NCI-H2196 treated with DMSO at 0.1 percent for 48 hours (cell line): ENCODE results near the gene SLC13A5.

ENCODE experiments used
- DNase-seq: peaks from one replicate; lab custom pipeline; 2025; ENCODE audit not compliant: unreplicated experiment; lab: John Stamatoyannopoulos, UW

SLC13A5 gene

DNA sequence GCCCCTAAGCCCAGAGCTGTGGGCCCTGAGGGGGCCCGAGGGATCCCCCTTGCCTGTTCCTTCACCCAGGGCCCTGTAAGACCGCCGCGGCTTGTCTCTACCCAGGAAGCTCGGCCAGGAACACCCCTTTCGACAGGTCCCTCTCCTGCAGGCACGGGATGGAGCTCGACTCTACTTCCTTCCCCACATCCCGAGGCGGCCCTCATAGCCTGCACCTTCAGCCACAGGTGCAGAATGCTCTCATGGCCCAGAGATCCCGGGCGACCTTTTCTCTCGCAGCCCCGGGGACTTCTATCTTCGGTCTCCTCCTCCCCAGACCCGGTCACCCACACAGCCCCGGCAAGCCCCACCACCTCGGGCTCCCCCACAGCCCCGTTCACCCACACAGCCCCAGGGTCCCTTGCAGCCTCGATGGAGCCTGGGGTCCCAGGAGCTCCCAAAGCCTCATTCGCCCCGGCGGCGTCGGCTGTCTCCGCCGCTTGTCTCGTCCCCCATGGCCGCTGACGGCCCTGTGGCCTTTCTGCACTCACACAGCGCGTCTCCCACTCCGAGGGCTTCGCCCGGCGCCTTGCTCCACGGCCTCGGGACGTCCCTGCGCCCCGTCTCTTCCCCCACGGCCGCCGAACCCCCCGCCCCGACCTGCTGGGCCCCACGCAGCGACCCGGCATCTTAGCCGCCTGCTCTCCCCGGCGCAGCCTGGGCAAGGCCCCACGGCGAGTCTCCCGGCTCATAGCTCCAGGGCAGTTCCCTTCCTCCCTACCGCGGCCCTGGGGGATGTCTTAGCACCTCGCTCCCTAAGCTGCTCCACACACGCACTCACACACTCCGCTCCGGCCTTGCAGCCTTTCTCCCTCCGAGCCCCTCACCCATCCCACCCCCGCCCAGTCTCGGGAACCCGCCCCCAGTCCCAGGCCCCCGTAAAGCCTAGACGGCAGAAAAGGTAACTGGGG, 73.3 kb downstream of the SLC13A5 start:
- no peak for DNase-seq

DNA sequence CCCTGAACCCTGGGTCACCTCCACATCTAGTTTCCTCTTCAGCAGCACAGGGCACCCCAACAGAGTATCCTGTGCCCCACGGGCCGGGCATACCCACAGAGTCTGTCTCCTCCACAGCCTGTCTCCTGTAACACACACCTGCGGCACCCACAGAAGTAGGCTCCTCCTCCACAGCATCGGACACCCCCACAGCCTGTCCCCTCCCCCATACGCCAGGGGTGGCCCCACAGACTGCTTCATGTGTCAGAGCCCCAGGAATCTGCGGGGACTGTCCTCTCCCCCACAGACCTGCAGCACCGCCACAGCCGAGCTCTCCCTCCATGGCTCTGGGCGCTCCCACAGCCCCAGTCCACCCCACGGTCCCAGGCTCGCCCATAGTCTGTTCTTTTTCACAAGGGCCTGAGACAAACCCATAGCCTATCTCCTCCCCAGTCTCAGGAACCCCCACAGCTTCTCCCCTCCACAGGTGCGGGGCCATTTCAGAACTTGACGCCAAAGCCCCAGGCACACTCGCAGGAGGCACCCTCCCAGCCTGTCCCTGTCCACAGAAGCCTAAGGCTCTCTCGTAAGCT, 74.1 kb downstream of the SLC13A5 start:
- DNase-seq: no peak

DNA sequence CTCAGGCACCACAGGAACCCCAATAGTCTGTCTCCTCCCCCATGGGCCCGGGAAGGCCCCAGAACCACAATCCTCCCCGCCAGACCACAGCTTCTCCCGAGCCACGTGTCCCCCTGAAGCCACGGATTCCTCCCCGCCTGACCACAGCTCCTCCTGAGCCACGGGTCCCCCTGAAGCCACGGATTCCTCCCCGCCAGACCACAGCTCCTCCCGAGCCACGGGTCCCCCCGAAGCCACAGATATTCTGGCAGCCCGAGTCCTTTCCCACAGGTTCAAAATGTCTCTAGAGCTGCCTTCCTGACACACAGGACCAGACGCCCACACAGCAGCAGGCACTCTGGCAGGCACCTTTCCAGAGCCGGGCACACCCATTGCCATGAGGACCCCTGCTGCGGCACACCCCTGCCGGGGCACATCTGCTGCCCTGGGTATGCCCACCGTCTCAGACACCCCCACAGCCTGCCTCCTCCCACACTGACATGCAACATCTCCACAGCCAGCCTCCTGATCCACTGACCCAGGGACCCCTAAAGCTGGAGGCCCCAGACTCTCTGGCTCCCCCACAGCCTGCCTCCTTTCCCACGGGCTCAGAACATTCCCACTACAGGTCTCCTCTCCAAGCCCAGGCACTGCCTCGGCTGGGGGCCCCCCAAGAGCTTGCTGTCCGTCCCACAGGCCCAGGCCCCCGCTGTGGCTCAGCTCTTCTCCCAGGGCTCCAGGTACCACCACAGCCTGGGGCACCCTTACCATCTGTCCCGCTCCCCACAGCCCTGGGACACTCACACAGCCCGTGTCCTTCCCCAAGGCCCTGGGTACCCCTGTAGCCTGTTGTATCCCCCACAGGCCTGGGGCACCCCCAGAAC, 74.9 kb downstream of the SLC13A5 start:
- DNase-seq: no peak

DNA sequence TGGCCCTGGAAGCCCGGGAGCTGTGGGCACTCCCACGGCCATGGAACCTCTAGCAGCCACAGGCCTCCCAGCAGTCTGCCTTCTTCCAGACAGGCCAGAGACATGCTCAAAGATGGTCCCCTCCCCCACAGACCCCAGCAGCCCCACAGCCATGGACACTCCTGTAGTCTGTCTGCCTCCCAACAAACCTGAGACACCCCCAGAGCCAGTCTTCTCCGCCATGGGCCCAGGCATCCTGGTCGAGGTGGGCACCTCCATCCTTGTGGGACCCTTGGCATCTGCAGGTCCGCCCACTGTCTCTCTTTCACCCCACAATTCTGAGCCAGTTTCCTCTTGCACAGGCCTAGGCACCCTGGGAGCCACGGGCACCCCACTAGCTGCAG, 75.7 kb downstream of the SLC13A5 start:
- DNase-seq: no peak

DNA sequence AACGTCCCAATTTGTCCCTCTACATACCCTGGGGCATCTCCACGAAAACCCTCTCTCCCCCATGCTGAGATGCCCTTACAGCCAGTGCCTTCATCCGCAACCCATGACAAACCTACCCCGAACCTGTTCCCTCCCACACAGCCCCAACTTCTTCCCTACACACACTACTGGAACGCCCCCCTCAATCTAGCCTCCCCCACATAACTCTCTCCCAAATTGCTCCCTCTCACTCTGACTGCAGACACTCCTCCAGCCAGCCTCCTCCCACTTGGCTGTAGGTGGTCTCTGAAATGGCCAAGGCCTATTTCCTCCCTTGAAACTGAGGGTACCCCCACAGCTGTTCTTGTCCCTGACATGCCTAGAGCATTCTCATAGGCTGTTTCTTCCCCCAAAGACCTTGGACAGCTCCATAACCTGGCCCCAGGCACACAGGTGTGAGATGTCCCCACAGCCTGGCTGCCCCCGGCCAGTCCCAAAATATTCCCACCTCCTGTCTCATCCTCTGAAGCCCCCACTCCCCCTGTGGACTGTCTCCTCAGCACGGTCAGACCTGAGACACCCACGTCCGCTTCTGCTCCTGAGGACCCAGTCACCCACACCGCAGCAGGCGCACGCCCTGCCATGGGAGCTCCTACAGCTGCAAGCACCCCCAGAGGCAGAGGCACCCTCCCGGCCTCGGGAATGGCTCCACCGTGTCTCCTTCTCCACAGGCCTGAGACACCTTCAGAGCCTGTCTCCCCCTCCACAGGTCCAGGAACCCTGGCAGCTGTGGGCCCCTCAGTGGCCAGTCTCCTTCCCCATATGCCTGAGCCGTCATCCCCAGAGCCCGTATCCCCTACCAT, 76.3 kb downstream of the SLC13A5 start:
- DNase-seq: no peak

DNA sequence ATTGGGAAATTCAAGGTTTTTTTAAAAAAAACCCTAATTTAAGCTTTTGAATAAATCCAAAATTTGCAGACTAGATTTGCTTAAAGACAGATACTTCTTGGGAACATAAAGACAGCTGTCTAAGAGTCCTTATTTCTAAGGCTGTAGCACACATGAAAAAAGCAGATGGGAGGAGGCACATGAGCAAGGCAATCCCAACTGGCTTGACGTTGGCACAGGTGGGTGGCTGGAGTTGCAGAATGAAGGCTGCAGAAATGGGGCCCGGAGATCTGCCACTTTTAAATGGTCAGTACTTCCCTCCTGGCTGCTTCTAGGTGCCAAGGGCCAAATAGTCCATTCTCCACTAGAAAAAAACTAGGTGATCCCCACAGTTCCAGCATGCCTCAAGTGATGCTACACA, 77.1 kb downstream of the SLC13A5 start:
- DNase-seq: no peak
